ENCODE measurements around the gene ACOX3.

Gene ACOX3

GRCh38 chr4:8318509-8318908, 122.0 kb downstream of the ACOX3 start:
- no peak for DNase-seq

DNA sequence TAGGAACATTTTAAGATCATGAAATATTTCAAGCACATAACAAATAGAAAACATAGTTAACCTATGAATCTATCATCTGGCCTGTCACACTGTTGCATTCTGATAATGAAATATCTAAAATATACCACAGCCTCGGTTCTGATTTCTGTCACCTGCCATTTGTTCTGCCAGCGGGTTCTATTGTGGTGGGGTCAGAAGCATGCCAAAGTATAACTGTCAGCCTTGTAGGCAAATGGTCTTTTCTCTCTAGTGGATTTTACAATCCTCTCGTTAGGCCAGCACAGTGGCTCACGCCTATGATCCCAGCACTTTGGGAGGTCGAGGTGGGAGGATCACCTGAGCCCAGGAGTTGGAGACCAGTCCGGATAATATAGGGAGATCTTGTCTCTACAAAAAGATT, 123.0 kb downstream of the ACOX3 start:
- no peak for DNase-seq

DNA sequence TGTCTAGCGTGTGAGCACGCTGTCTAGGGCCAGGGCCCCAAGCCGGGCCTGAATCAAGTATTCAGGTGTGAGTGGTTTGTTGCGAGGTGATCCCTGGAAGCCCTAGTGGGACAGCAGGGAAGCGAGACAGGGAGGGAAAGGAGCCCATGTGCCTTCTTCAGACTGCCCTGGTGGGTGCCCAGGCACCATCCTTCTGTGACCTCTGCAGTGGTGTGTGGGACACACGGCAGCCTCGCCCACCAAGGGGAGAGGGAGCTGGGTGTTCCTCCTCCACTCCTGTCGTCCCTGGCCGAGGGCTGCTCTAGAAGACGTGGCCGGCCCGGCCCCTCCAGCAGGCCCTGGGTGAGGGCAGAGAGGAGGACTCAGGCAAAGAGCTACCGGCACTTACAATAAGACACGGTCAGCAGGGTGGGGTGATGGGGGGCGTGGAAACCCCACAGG, 123.6 kb downstream of the ACOX3 start:
- no peak for DNase-seq

Measured in activated gamma-delta T cell (primary cell).